GM12872 (cell line): ENCODE data around the gene MAST2.

Source experiments
- TF ChIP-seq, protein P1 (sequence below): IDR thresholded peaks from 3 replicates; pipeline ENCODE4 v1.5.1; 2011; ENCODE audit warnings: low read depth, mild to moderate bottlenecking, low read length, moderate library complexity; ENCODE audit not compliant: insufficient read depth

MAST2 gene

DNA sequence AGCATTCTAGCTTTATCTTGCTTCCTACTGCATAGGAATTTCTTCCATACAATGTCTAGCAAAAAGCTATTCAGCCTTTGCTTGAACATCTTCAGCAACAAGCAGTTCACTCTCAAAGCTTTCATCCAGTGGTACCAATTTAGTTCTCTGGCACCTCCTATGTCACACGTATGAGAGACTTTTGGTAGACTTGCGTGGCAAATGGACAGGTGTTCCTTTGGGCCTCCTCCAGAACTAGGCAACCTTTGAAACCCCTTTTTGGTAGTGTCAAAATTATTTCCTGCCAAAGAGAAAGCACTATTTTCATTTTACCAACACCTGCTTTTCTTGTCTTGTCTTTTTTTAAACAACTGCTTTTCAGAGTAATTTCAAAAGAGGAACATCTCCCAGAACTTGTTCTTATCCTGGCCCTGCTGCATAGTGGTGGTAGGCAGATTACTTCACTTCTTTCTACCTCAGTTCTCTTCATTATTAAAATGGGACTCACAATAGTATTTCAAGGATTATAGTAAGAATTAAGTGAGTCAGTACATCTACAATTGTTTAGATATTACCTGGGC, 122.4 kb downstream of the MAST2 start:
- TF ChIP-seq, protein P1, sequence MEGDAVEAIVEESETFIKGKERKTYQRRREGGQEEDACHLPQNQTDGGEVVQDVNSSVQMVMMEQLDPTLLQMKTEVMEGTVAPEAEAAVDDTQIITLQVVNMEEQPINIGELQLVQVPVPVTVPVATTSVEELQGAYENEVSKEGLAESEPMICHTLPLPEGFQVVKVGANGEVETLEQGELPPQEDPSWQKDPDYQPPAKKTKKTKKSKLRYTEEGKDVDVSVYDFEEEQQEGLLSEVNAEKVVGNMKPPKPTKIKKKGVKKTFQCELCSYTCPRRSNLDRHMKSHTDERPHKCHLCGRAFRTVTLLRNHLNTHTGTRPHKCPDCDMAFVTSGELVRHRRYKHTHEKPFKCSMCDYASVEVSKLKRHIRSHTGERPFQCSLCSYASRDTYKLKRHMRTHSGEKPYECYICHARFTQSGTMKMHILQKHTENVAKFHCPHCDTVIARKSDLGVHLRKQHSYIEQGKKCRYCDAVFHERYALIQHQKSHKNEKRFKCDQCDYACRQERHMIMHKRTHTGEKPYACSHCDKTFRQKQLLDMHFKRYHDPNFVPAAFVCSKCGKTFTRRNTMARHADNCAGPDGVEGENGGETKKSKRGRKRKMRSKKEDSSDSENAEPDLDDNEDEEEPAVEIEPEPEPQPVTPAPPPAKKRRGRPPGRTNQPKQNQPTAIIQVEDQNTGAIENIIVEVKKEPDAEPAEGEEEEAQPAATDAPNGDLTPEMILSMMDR = no peak

DNA sequence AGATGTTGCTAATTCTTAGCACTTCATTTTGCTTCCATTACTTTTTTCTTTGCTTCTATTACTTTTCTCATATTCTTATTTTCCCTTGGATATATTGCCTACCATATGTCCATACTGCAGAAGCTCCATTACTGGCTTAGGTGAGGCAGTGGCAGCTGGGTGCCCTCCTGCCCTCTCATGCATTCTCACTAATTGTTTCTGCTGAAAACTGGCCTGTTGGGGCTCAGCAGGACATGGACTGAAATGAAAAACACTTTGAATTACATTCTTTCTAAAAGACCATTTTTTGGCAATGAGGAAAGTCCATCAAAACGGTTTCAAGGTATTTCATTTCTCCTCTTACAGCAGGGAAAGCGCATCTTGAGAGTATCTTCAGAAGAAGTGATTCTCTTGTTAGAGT, 122.9 kb downstream of the MAST2 start:
- TF ChIP-seq, protein P1 = no peak

GRCh38 chr1:45928486-45929205, 125.2 kb downstream of the MAST2 start:
- TF ChIP-seq, protein P1 = no peak

DNA sequence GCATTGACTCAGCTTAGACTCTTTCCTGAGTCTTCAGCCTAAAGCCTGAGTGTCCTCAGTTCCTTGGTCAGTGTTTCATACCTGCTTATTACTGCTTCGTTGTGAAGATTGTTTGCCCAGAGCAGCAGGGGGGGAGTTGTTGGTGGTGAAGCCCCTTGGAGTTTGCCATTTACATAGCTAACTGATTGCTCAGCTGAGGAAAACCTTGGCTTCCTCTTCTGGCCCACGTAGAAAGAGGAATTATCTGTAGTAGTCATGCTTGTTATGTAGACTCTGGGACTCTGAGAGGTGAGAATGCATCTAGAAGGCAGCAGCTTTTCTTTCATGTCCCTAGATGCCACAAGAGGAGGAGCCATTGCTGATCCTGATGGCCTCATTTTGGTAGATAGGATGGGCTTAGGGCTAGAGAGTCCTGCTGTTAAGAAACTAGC, 125.9 kb downstream of the MAST2 start:
- TF ChIP-seq, protein P1 = no peak

GRCh38 chr1:45930258-45931150, 127.1 kb downstream of the MAST2 start:
- TF ChIP-seq, protein P1 = no peak

GRCh38 chr1:45934947-45935346, 131.5 kb downstream of the MAST2 start:
- TF ChIP-seq, protein P1 = no peak

DNA sequence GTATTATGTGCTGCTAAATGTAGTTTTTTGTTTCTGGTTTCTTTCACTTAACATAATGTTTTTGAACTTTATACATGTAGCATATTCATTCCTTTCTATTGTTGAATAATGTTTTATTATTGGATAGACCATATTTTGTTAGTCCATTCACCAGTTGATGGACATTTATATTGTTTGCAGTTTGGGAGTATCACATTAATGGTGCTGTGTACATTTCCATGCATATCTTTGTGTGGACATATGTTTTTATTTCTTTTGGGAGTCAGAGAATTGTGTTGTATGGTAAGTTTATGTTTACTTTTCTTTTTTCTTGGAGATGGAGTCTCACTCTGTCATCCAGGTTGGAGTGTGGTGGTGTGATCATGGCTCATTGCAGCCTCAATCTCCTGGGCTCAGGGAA, 134.6 kb downstream of the MAST2 start:
- TF ChIP-seq, protein P1 = no peak
